GM10266 (cell line): Measurements from ENCODE around the gene TRAF3.

Experiments
- DNase-seq: peaks from one replicate; pipeline ENCODE4 v3.0.0; 2012; ENCODE audit errors: extremely low spot score
- CTCF ChIP-seq: IDR thresholded peaks from 2 replicates; pipeline ENCODE4 v1.5.1; 2012; ENCODE audit warnings: mild to moderate bottlenecking, low read depth; ENCODE audit not compliant: control insufficient read depth, insufficient read depth; ENCODE audit errors: missing control alignments

TRAF3 gene

GRCh38 chr14:102942069-102942468, 164.8 kb downstream of the TRAF3 start:
- no peak for DNase-seq
- TF ChIP-seq CTCF = no peak

GRCh38 chr14:102943454-102943853, 166.2 kb downstream of the TRAF3 start:
- no peak for DNase-seq
- TF ChIP-seq CTCF = no peak

- no peak for TF ChIP-seq CTCF
- no peak for DNase-seq
Observed at GRCh38 chr14:102943979-102944378, 166.7 kb downstream of the TRAF3 start.

- DNase-seq = no peak
Observed at GRCh38 chr14:102944448-102945330, 167.4 kb downstream of the TRAF3 start.

GRCh38 chr14:102945346-102946130, 168.3 kb downstream of the TRAF3 start:
- DNase-seq = no peak
- no peak for TF ChIP-seq CTCF

More at GRCh38 chr14:102944448-102945330, 167.4 kb downstream of the TRAF3 start:
- TF ChIP-seq CTCF = no peak

GRCh38 chr14:102947321-102948103, 170.3 kb downstream of the TRAF3 start:
- no peak for TF ChIP-seq CTCF
- DNase-seq = no peak

- no peak for DNase-seq
- no peak for TF ChIP-seq CTCF
Observed at GRCh38 chr14:102948698-102949061, 171.4 kb downstream of the TRAF3 start.
